Lung (tissue), 12 donors: ENCODE measurements around the gene GTF2IRD1. TPM values are rescaled to one million over a fixed set of nuclear protein-coding genes. Genes with fewer than 3 reads are reported as not detected.

Experiments
- ATAC-seq: fragments of 200-7000 bp; cut with Tn5 transposase; one replicate; pipeline ENCODE4 v1.9.1; 2020; ENCODE audit warnings: moderate number of reproducible peaks; ENCODE audit not compliant: insufficient read depth, low FRiP score
- DNase-seq, 3 donors: peaks; one replicate each; pipeline ENCODE4 v3.0.0-alpha.2; 2013 to 2017
- H3K27ac ChIP-seq, 2 donors: one replicate each; pipeline ENCODE4 v1.5.1; 2013; ENCODE audit warnings: mild to moderate bottlenecking in 2 of 2, moderate library complexity in 2 of 2, control low read depth in 1 of 2, inconsistent platforms in 1 of 2, low read depth in 1 of 2, low read length in 1 of 2
- H3K27me3 ChIP-seq, 3 donors: one replicate each; pipeline ENCODE4 v1.5.1; 2013; ENCODE audit warnings: low read length in 2 of 3; ENCODE audit not compliant: control insufficient read depth in 3 of 3, insufficient read depth in 3 of 3
- H3K36me3 ChIP-seq, 4 donors: one replicate each; pipeline ENCODE4 v1.5.1; 2013; ENCODE audit warnings: low read length in 4 of 4, mild to moderate bottlenecking in 1 of 4, moderate library complexity in 1 of 4; ENCODE audit not compliant: control insufficient read depth in 4 of 4, insufficient read depth in 4 of 4
- H3K4me1 ChIP-seq, 5 donors: one replicate each; pipeline ENCODE4 v1.5.1; 2013; ENCODE audit warnings: low read length in 5 of 5, mild to moderate bottlenecking in 2 of 5, moderate library complexity in 1 of 5; ENCODE audit not compliant: control insufficient read depth in 5 of 5, insufficient read depth in 5 of 5
- H3K4me3 ChIP-seq: one replicate; pipeline ENCODE4 v1.5.1; 2013; ENCODE audit warnings: mild to moderate bottlenecking, control low read depth, moderate library complexity
- H3K9ac ChIP-seq, 2 donors: one replicate each; pipeline ENCODE4 v1.5.1; 2013; ENCODE audit warnings: low read length in 2 of 2, control low read depth in 1 of 2; ENCODE audit not compliant: insufficient read depth in 1 of 2
- H3K9me3 ChIP-seq, 4 donors: one replicate each; pipeline ENCODE4 v1.5.1; 2013; ENCODE audit warnings: low read length in 3 of 4, mild to moderate bottlenecking in 1 of 4, moderate library complexity in 1 of 4; ENCODE audit not compliant: control insufficient read depth in 4 of 4, insufficient read depth in 3 of 4
- WGBS, 2 donors: extraction: QIAGEN DNeasy Blood & Tissue Kit; methylation state at CpG; one replicate each; pipeline ENCODE4 v1.1.7; 2013; 5-methylcytosine and 5-hydroxymethylcytosine counted together
- polyA plus RNA-seq, 2 donors: library from polyadenylated mRNA; stranded (reverse); fragments of 200-250 nt; gene quantifications; one replicate each; pipeline ENCODE4 v1.2.1, GENCODE V29; 2013
- total RNA-seq, 2 donors: library from RNA; depleted of rRNA in 1 of 2; stranded (reverse); fragments of >200 nt in 1 of 2; gene quantifications; one replicate each; pipeline ENCODE4 v1.2.1, GENCODE V29; 2014 to 2021
- TF ChIP-seq, protein P1 (sequence below): IDR thresholded peaks from 2 replicates; pipeline ENCODE4 v1.5.1; 2012; ENCODE audit warnings: mild to moderate bottlenecking; ENCODE audit errors: control extremely low read depth, extremely low read depth
- donor health status: control.
- donor health status: control.
- donor health status: Bipolar disorder and iron deficiency.
- donor health status: healthy.
- donor health status: DM: yes; HTN: yes; CAD: no.

The GTF2IRD1 gene
- total and polyA plus RNA-seq, 4 donors: 9.3 to 24.1 (median 17.2) TPM

DNA sequence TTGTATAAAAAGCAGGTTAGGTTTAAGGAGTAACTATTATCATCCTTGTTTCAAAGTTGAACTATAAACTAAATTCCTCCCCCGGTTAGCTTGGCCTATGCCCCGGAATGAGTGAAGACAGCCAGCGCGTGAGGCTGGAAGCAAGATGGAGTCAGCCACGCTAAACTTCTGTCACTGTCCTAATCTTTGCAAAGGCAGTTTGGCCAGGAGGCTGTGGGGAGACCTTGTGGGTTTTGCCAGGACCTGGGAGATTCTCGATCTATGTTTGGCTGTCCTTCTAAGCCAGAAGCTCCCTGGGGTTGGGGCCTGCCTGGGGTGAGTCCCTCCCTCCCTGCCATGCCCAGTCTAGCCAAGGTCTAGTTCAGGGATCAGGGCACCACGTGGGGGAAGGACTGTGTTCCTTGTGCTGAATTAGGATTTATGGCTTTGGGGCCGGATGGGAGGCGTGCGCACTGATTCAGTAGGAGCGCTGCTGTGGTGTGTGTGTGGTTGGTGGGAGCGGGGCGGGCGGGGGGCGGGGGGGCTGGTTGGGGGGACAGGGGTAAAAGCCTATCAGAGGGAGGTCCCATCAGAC is 871 bp upstream of the GTF2IRD1 start:
- no peaks in the 10 kb centered on the region for H3K36me3 ChIP-seq
- TF ChIP-seq, protein P1, sequence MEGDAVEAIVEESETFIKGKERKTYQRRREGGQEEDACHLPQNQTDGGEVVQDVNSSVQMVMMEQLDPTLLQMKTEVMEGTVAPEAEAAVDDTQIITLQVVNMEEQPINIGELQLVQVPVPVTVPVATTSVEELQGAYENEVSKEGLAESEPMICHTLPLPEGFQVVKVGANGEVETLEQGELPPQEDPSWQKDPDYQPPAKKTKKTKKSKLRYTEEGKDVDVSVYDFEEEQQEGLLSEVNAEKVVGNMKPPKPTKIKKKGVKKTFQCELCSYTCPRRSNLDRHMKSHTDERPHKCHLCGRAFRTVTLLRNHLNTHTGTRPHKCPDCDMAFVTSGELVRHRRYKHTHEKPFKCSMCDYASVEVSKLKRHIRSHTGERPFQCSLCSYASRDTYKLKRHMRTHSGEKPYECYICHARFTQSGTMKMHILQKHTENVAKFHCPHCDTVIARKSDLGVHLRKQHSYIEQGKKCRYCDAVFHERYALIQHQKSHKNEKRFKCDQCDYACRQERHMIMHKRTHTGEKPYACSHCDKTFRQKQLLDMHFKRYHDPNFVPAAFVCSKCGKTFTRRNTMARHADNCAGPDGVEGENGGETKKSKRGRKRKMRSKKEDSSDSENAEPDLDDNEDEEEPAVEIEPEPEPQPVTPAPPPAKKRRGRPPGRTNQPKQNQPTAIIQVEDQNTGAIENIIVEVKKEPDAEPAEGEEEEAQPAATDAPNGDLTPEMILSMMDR: no peak
- H3K4me1 ChIP-seq: peaks cover 0 to 24% (median 8%) of the 10 kb centered on the region in 5 donors
- peak overlapping the region in 1 of 2 donors; percentile 55 for H3K9ac ChIP-seq
- ATAC-seq (peak; percentile 7), DNase-seq (peak; percentile 49 to 68 (median 49))
- H3K27me3 ChIP-seq: no peaks in the 10 kb centered on the region
- WGBS, 2 donors: 47 to 49% methylated on average over 11 to 15 of the region's 15 CpGs
- H3K4me3 ChIP-seq: no peak overlapping the region
- H3K9me3 ChIP-seq: no peaks in the 10 kb centered on the region
- peak overlapping the region; percentile 0 to 95 for H3K27ac ChIP-seq

DNA sequence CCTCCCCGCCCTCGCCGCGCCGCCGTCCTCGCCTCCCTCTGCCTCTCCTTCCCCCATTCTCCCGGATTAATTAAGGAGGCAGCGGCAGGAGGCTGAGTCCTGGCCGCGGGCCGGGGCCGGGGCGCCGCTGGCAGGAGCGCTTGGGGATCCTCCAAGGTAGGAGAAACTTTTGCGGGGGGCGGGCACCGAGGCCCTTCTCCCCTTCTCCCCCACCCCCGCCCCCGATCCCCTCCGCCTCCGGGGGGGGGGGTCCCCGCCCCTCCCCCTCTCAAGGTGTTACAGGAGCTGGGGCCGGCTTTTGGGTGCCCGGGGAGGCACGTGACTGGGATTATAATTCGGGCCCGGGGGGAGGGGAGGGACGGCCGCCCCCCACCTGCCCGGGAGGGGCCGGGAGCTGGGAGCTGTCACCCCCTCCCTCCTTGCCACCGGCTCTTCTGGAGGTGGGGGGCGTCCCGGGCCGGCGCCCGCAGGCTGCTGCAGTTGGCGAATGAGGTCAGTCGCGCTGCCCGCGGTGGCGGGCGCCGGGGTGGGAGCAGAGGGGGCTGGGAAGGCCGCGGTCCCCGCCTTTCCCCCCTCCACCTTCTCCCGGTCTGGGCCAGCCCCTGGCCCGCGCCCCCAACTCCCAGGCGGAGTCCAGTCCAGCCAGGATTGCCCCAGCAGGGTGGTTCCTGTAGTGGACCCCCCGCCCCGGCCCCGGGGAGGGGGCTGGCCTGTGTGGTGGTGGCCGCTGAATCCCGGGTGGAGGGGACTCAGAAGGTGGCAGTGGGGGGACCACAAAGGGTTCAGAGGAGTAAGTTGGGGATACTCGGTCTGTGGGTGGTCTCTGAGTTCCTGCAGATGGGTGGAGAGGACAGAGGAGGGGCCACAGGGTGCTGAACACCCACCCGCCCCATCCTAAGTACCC is 567 bp downstream of the GTF2IRD1 start:
- H3K9ac ChIP-seq: peak overlapping the region in 1 of 2 donors; percentile 55
- ATAC-seq (no peak), DNase-seq (peak; percentile 28 to 72 (median 59))

DNA sequence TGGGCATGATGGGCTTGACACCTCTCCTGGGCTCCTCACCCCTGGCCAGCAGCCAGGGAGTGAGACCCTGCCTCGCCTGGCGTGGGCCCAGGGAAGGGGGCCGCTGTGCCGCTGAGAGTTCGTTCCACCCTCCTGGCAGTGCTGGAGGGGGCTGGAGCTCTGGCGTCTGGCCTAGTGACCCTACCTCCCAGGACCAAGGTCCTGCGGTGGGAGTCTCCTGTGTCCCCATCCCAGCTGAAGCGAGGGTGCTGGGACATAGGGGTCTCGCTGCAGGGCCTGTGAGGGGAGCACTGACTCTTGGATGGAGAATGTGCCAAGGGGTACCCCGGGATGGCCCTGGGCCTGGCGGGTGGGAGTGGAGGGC is 1.2 kb downstream of the GTF2IRD1 start:
- H3K27me3 ChIP-seq: no peaks in the 10 kb centered on the region
- H3K9me3 ChIP-seq: no peaks in the 10 kb centered on the region
- H3K9ac ChIP-seq: peak overlapping the region in 1 of 2 donors; percentile 55
- peak overlapping the region; percentile 76 to 95 for H3K27ac ChIP-seq
- TF ChIP-seq, protein P1: no peak
- peak overlapping the region; percentile 57 for H3K4me3 ChIP-seq
- H3K4me1 ChIP-seq: peaks cover 0 to 24% (median 8%) of the 10 kb centered on the region in 5 donors
- H3K36me3 ChIP-seq: no peaks in the 10 kb centered on the region
- WGBS, 2 donors: 71 to 73% methylated on average over 11 of the region's 11 CpGs
- no peak for ATAC-seq
- DNase-seq: peak; percentile 24 to 41 (median 40)

More for the DNA sequence above, 567 bp downstream of the GTF2IRD1 start:
- H3K4me3 ChIP-seq: peak overlapping the region; percentile 57
- H3K4me1 ChIP-seq: peaks cover 0 to 24% (median 8%) of the 10 kb centered on the region in 5 donors
- no peaks in the 10 kb centered on the region for H3K9me3 ChIP-seq
- TF ChIP-seq, protein P1: no peak
- no peaks in the 10 kb centered on the region for H3K36me3 ChIP-seq
- WGBS, 2 donors: 6 to 13% methylated on average over 28 to 60 of the region's 61 CpGs
- peak overlapping the region; percentile 76 to 95 for H3K27ac ChIP-seq
- no peaks in the 10 kb centered on the region for H3K27me3 ChIP-seq
